ENCODE measurements around the gene KAT6B.

The KAT6B gene

DNA sequence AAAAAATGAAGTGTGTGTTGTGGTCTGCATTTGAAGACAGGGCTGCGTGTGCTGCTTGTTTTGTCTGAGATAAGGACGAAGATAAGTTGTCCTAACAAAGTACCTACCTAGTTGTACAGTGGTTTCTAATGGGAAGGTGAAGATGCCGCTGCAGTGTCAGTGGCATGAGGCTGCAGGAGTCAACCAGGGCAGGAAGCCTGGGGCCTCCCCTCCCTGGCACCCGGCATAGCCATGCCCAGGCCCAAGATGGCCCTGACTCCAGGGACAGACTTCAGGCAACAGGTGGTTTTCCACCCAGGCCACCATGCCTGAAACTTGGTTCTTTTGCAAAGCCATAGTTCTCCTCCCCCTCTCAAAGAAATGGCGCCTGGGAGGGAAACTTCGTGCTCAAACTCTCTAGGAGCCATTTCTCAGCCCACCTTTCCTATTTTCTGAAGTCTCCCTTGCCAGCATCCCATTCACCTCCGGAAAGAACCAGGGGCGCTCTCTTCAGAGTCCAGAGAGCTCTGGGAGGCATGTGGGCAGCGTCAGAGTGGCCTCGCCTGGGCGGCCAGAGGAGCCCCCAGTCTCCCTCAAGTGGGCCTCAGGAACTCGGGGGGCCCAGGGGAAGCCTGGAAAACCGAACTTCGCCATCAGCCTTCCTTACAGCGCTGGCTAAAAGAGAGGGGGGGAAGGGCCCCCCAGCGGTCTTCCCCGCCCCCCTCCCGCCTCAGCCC lies 2.1 kb upstream of the KAT6B start:
- no peak for FAIRE-seq

DNA sequence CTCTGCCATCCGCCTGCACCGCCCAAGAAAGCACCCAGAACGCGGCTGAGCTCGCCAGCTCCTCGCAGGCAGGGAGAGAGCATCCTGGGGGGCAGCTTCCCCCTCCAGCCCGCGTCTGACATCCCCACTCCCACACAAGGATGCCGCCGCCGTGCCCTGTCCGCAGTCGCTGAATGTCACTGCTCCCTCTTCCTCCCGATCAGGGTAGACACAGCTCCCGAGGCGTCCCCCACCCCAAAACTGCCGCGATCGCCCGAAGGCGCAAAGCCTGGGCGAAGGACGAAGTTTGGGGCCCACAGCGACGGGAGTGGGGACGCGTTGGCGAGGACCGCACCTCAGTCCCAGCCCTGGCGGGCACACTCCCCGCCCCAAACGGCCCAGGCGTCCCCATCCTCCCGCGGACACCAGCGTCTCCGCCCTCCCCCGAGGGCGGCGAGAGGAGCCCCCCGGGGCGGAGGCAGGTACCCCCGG lies 1.5 kb upstream of the KAT6B start:
- FAIRE-seq = no peak

DNA sequence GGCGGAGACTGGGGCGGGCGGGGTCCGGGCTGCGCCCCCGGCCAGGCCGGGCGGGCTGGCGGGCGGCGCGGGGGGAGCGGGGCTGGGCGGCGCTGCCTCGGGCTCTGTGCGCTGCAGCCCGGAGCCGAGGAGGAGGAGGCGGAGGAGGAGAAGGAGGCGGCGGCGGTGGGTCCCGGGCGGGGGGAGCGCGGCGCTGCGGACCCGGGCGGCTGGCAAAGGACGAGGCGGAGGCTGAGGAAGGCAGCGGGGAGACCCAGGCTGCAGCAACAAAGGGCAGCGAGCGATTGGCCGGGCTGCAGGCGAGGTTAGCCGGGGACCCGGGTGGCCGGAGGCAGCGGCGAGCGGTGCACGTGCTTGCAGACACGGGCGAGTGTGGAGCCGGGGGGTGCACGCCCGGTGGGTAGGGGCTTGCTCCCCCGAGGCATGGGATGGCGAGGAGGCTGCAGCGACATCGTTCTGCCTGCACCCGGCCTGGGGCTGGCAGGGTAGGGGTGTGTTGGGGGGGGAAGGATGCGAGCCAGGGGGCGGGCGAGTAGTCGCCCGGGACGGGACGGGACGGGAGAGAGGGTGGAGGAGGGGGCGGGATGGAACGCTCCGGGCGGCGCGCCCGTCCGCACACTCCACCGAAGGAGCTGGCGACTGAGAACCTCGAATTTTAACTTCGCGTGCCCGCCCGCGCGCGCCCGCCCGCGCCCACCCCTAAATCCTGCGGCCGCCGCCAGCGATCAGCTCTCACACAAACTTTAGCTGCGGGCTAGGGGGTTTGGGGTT lies 844 bp upstream of the KAT6B start:
- FAIRE-seq = no peak

DNA sequence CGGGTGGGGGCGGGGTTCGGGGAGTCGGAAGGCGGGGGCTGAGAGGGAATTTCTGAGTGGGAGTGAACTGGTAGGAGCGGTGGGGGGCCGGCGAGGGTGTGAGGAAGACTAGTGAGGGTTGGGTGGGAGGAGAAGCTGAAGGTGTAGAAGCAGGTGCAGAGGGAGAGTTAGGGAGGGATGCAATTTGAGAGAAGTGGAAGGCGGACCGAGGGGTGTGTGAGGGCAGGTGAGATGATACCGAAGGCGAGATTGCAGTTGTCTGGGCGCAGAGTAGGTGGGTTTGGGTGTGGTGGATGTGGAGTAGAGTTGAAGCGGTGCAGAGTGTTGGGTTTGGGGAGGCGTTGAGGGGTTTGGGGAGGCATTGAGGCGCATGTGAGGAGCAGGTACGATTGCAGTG lies 643 bp downstream of the KAT6B start:
- FAIRE-seq = no peak

DNA sequence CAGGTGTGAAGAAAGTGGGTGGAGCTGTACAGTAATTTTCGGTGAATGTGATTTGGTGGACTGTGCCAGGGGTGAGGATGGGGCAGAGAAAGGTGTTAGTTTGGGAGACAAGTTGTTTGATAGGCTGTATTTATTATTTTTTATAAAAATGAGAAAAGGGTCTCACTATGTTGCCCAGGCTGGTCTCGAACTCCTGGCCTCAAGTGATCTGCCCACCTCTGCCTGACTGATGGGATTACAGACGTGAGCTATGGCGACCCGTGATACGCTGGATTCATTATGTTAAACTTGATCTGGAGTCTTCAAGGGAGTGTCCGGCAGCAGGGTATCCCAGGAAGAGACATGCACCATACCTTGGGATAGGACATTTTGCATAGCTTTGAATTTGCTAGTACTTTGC lies 1.3 kb downstream of the KAT6B start:
- no peak for FAIRE-seq

DNA sequence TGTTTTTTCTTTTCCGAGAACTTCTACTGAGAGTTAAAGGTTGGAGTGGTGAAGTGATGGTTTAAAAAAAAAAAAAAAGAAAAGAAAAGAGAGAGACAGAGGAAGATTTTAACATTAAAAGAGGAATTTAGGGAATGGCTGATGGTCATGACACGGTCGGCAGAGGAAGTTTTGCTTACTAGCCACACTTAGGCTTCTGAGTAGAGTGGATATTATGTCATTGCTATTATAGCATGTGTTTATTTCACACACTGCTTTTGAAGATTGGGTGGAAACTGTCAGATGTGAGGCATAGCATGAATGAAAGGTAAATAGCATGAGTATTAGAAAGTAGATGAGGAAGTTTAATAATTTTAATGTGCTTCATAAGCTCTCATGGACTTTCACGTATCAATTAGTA lies 2.5 kb downstream of the KAT6B start:
- no peak for FAIRE-seq

DNA sequence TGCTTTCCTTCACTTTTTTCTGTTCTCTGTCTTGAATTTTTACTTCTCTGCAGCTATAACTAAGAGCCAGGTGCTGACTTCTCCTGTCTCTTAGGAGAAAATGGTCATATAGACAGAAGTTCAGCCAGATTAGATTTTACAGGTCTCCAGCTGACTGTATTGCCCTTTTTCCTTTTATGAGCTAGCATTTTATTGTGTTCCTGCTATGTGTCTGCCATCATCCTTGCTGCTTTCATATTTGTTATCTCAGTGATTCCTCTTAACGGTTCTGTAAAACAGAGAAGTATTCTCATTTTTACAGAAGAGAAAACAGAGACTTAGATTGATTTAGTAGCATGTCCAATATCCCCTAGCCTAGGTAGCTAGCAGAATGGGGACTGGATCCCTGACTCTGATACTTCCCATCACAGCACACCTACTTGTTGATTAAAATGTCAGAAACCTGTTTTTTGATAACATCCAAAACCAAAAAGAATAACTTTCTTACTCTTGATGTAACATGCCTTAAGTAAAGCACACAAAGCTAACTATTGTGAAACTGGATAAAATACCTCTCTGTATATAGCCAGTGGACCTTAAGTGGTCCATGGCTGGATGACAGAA lies 5.2 kb downstream of the KAT6B start:
- FAIRE-seq = no peak

DNA sequence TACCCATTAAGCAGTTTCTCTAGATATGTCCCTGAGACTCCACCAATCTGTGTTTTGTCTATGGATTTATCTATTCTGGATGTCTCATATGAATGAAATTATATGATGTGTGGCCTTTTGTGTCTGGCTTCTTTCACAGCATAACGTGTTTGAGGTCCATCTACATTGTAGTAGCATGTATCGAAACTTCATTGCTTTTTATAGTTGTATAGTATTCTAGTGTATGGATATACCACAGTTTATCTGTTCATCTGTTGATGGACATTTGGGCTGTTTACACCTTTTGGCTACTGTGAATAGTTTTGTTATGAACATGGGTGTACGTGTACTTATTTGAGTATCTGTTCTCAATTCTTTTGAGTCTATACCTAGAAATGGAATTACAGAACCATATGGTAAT lies 9.6 kb downstream of the KAT6B start:
- FAIRE-seq = no peak

DNA sequence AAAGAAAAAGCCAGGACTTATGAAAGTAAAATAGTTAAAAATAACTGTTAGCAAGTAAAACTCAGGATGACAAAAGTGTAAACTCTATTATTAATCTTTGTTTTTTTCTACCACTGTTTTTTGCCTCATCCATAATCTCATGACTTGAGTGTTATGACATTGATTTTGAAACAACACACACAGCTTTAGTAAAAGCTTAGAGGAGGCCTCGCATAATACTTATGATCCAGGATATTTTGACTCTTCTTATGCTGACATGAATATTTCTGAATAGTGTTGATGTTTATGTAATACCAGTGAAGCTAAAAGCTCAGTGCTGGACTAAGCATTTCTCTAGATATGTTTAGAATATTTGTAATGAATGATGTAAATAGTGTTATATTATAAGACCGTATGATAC lies 10.5 kb downstream of the KAT6B start:
- FAIRE-seq = no peak

DNA sequence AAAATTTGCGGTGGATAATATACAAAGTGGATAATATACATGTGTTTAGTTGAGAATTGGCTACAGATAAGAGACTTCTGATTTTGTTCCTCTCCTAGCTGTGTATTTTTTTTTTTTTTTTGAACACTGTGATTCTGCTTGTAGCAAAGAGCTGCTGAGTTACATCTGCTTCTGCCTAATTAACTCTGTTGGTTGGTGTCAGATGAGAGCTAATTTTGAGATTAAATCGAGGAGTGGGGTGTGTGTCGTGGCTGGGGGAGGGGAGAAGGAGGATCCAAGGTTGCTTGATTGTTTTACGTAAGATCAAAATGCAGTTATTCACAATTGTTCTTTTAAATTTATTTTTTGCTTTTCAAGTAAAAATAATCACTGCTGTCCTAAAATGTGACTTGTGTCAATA lies 11.3 kb downstream of the KAT6B start:
- no peak for FAIRE-seq

DNA sequence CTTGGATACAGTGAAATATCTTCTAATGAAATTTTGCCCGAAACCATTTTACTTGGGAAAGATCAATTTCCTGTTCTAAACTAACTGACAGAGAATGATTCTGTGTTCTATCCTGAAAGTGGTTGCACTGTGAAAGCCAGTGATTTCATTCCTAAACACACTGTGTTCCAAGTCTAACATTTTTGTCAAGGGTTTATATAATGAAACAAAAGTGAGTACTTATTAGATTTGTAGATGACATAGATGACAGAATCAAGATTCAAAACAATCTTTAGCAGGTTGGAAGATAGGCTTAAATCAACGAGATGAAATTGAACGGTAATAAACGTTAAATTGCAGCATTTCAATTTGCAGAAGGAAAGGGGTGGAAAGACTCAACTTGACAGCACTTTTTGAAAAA lies 13.3 kb downstream of the KAT6B start:
- no peak for FAIRE-seq

DNA sequence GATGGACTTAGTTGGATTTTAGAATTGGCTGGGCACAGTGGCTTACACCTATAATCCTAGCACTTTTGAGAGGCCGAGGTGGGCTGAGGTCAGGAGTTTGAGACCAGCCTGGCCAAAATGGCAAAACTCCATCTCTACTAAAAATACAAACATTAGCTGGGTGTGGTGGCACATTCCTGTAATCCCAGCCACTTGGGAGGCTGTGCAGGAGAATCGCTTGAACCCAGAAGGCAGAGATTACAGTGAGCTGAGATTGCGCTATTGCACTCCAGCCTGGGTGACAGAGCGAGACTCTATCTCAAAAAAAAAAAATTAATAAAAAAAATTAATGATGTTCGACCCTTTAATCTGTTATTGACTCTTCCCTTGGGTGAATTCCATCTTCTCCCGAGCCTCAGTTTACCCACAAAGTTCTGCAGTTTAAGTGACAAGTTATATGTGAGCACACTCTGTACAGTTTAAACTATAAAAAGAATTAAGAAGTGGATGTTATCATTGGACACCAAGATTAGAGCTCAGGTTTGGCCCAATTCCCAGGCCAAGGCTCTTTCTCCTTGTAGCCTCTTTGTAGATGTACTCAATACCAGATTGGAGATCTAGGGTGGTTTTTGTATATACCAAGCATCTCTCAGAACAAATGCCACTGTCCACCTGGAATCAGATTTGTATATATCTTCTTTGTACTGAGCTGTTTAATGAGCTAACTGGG lies 15.0 kb downstream of the KAT6B start:
- no peak for FAIRE-seq

DNA sequence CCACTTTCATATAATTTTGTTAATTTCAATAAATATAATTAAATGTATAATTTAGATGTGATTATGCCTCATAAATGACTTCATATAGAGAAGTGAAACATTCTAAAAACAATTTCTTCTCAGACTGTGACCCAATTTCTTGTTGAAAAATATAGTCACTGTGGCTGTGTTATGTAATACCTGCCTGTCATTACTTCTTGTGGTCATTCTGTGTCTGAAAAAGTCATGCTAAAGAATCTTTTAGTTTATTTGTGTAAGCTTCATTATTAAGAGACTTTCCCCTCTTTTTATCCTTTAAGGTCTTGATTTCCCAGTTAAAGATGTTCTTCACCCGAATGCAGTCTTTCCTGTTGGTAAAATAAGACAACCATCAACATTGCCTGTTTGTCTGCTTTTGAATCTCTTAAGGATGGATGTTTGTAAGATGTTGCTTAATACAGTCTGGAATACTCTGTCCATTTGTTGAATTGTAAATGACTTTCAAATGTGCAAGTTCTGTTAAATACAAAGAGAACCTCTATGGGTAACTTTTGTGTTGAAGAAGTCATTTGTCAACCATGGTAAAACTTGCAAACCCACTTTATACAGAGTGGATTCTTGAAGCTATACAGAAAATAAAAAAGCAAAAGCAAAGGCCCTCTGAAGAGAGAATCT lies 16.0 kb downstream of the KAT6B start:
- FAIRE-seq = no peak

DNA sequence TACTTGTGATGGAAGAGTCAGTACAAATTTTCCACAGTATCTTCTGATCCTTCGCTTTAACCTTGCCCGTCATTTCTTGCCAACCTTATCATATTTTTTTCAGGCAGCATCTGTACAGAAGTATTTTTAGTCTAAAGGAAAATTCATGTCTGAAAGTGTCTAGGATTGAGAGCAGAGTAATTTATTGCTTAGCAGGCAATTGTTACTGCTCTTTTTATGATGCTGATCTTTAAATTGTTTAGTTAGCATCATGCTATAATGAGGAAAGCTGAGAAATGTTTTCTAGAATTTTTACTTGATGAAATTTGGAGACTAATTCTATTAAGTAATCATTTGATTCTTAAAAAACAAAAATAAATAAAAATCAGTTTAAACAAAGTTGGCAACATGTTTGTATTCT lies 20.6 kb downstream of the KAT6B start:
- no peak for FAIRE-seq

DNA sequence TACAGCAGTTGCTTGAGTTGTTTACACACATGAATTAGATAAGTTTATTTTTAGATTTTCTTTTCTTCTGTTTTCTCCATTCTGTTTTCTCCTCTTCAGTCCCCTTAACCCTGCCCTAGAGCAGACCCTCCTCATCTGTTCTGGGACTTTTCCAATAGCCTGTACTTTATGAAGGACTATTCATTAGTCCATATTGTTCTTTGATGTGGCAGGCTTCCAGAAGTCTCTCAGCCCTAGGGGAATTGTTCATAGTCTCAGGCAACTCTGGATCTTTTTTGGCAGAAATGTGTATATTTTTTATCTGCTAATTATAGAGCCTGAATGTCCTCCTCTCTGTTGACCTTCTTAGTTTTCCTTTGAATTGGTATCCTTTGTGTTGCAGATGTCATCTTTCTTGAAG lies 25.4 kb downstream of the KAT6B start:
- FAIRE-seq = no peak

DNA sequence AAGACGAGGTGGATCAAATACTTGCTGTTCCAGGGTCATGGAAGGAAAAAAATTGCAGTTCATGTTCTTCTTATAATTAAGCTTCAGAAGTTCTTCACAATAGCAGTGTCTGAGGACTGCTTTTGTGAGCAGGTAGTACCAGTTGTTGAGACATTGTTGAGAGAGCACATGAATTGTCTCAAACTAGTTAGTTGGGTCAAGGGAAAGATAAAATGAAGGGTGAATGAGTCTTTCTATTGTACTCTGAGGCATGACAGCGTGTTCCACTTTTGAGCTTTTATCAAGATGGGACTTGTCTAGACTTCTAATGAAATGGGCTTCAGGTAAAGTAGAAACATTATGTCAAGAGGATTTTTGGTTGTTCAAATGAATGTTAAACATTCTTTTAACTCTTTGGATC lies 26.0 kb downstream of the KAT6B start:
- no peak for FAIRE-seq

DNA sequence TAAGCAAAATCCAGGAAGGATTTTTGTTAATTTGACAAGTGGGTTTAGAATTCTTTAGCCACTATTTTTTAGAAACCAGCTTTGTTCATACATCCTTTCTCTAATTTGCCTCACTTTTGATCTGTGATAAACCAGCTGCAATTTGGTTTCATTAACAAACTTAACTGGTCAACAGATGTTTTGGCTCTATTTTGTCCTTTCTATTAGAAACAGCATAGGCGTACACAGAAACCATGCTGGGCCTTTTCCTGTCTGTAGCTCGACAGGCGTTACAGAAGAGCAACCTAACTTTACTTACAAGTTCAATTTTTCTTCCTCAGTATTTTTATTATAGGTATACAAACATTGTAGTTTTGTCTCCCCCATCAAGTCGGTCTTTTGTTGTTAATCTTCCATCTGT lies 28.2 kb downstream of the KAT6B start:
- no peak for FAIRE-seq

DNA sequence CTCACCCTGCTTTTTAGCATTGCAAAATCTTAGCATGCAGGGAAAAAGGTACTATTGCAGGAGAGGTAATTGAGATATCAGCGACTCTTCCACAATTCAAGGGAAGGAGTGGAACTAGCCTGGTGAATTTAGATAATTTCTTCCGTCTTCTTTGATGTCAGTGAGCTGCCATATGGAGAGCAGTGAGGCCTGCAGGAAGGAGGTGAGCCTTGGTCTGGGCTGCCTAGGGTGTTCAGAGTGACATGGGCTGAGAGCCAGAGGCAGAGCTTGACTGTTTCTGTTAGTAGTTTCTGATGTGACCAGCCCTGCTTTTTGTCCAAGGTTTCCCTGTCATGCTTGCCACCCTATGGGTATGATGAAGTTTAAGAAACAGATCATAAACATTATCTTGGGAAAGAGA lies 28.6 kb downstream of the KAT6B start:
- FAIRE-seq = no peak

DNA sequence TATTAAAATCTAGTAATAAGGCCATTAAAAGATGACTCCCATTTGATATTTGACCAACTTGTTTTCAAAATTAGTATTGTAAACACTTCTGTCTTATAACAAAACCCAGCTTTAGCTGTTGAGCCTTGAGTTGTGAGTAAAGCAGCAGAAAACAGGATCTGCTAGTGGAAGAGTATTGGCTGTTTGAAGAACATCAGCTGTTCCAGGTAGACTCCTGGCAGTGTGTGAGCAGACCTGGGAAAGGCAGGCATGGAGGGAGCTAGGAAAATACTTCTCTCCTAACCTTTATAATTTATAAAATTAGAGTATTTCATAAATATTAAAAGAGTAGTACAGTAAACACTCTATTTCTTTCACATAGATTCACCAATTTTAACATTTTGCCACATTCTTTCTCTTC lies 29.0 kb downstream of the KAT6B start:
- no peak for FAIRE-seq

DNA sequence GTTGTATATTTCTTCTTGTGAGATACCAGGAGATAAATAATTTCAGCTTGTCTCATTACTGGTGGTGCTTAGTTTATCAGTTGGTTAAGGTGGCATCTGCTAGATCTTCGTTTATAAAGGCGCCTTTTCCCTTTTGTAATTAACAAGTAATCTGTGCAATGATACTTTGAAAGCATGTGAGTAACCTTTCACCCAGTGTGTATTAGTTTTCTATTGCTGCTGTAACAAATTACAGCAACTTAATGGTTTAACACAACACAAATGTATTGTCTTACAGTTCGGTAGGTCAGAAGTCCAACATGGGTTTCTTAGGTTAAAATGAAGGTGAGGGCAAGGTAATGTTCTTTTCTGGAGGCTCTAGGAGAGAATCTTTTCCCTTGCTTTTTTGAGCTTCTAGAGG lies 30.5 kb downstream of the KAT6B start:
- no peak for FAIRE-seq

DNA sequence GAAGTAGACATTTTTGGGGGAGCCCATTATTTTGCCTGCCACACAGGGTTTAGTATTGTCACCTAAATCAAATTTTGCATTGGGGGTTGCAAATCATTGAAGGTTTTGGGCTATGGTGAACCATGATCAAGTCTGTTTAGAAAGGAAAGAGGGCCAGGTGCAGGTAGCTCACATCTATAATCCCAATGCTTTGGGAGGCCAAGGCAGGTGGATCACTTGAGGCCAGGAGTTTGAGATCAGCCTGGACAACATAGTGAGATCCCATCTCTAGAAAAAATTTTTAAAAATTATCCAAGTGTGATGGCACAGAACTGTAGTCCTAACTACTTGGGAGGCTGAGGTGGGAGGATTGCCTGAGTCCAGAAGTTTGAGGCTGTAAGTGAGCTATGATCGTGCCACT lies 31.2 kb downstream of the KAT6B start:
- no peak for FAIRE-seq

DNA sequence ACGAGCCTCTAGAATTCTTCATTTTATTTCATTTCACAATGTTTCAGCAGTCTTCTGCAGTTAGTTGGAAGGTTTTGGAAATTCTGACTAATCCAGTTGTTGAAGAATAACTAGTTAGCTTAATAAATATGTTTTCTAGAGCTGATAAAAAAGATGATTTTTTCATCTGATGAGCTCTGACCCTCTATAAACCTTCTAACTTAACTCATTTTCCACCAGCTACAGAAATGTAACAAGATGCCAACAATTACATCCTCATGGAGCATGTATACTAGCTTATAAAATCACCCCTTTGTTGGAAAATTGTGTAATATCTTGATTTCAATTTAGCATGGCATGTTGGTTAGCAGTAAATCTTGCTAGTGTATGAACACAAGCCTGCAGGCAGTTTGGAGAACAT lies 33.1 kb downstream of the KAT6B start:
- no peak for FAIRE-seq

DNA sequence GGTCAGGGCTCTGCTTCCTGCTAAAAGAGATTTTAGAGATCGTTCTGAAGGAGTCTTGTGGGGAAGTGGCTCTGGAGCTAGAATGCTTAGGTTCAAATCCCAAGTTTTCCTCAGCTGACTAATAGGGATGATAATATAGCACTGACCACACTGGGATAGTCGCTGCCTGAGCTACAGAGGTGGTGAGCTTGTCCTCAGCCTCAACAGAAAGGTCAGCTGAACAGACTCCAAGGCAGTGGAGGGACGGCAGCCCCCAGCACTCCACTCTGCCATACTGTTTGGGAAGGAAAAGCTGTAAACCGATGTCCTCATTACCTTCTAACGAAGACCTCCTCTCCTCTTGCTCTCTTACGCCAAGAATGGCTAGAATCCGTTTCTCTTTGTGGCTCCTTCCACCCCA lies 36.2 kb downstream of the KAT6B start:
- no peak for FAIRE-seq

Data from A204.1 (cell line).